Colonic mucosa (tissue), 4 donors: ENCODE results near the gene STXBP4. TPM values are rescaled to one million over a fixed set of nuclear protein-coding genes. Genes with fewer than 3 reads are reported as not detected.

Experiments
- DNase-seq: peaks from one replicate; pipeline ENCODE4 v3.0.0-alpha.2; 2020
- H3K27ac ChIP-seq: fragments of 200-600 bp; one replicate; pipeline ENCODE4 v1.8.0; 2021
- H3K27me3 ChIP-seq: fragments of 200-600 bp; one replicate; pipeline ENCODE4 v1.8.0; 2021
- H3K36me3 ChIP-seq: fragments of 200-600 bp; one replicate; pipeline ENCODE4 v1.8.0; 2021
- H3K4me1 ChIP-seq: fragments of 200-600 bp; one replicate; pipeline ENCODE4 v1.8.0; 2021; ENCODE audit warnings: mild to moderate bottlenecking
- H3K4me3 ChIP-seq: fragments of 200-600 bp; one replicate; pipeline ENCODE4 v1.8.0; 2021
- H3K9ac ChIP-seq, 2 donors: one replicate each; pipeline ENCODE4 v1.7.0; 2013; ENCODE audit warnings: control low read depth in 2 of 2, low read depth in 2 of 2, low read length in 2 of 2
- H3K9me3 ChIP-seq: fragments of 200-600 bp; one replicate; pipeline ENCODE4 v1.8.0; 2021
- CTCF ChIP-seq: fragments of 200-600 bp; IDR thresholded peaks from one replicate; pipeline ENCODE4 v1.8.0; 2022; ENCODE audit warnings: antibody characterized with exemption, mild to moderate bottlenecking
- intact Hi-C: fragments of 100-400 bp; cut with DNase I; formaldehyde crosslinking; loops from one replicate; pipeline ENCODE4 v1.14.1; 2022
- total RNA-seq, 2 donors: library from RNA; stranded (reverse); fragmentation: NEBNext Ultra II Directional in 1 of 2; extraction: Animal tissue kit (Norgen Biotek cat#: 25700) in 1 of 2; gene quantifications; one replicate each; pipeline ENCODE4 v1.2.1, GENCODE V29; 2021
- donor health status: healthy.
- donor health status: DM: no; HTN: no; CAD: no.
- donor health status: DM: no; HTN: no; CAD: no.

The STXBP4 gene
- total RNA-seq, 2 donors from 2014 or later, result 6.2 to 6.6 TPM

GRCh38 chr17:55202896-55203295 is 234.3 kb downstream of the STXBP4 start:
- H3K4me1 ChIP-seq, result no peaks in the 10 kb centered on the region
- no peaks in the 10 kb centered on the region for H3K27me3 ChIP-seq
- intact Hi-C loops, result no loop called here
- DNase-seq, result no peak
- no peaks in the 10 kb centered on the region for H3K36me3 ChIP-seq
- H3K27ac ChIP-seq, result no peak overlapping the region
- no peak overlapping the region for H3K9ac ChIP-seq
- no peak for TF ChIP-seq CTCF
- no peaks in the 10 kb centered on the region for H3K9me3 ChIP-seq
- no peak overlapping the region for H3K4me3 ChIP-seq

- H3K27ac ChIP-seq, result no peak overlapping the region
- H3K9me3 ChIP-seq, result no peaks in the 10 kb centered on the region
- no peak for DNase-seq
- no peaks in the 10 kb centered on the region for H3K4me1 ChIP-seq
- H3K4me3 ChIP-seq, result no peak overlapping the region
- TF ChIP-seq CTCF, result no peak
- intact Hi-C loops, result no loop called here
- no peaks in the 10 kb centered on the region for H3K27me3 ChIP-seq
- H3K9ac ChIP-seq, result no peak overlapping the region
- H3K36me3 ChIP-seq, result no peaks in the 10 kb centered on the region
These were observed 239.7 kb downstream of the STXBP4 start for GRCh38 chr17:55208078-55208812.

- no peaks in the 10 kb centered on the region for H3K36me3 ChIP-seq
- intact Hi-C loops, result no loop called here
- TF ChIP-seq CTCF, result no peak
- H3K27ac ChIP-seq, result no peak overlapping the region
- no peak overlapping the region for H3K9ac ChIP-seq
- no peak overlapping the region for H3K4me3 ChIP-seq
- H3K9me3 ChIP-seq, result no peaks in the 10 kb centered on the region
- no peaks in the 10 kb centered on the region for H3K4me1 ChIP-seq
- DNase-seq, result no peak
- H3K27me3 ChIP-seq, result no peaks in the 10 kb centered on the region
These were observed 241.7 kb downstream of the STXBP4 start for GRCh38 chr17:55210292-55210691.

GRCh38 chr17:55212880-55213279 is 244.3 kb downstream of the STXBP4 start:
- no peak overlapping the region for H3K4me3 ChIP-seq
- no peaks in the 10 kb centered on the region for H3K4me1 ChIP-seq
- H3K27ac ChIP-seq, result no peak overlapping the region
- no peaks in the 10 kb centered on the region for H3K36me3 ChIP-seq
- no peak for TF ChIP-seq CTCF
- intact Hi-C loops, result no loop called here
- no peak overlapping the region for H3K9ac ChIP-seq
- H3K9me3 ChIP-seq, result no peaks in the 10 kb centered on the region
- no peaks in the 10 kb centered on the region for H3K27me3 ChIP-seq
- no peak for DNase-seq

- TF ChIP-seq CTCF, result no peak
- Histone ChIP-seq H3K27me3 (no peaks in the 10 kb centered on the region), H3K4me1 (no peaks in the 10 kb centered on the region), H3K27ac (no peak overlapping the region), H3K4me3 (no peak overlapping the region), H3K36me3 (no peaks in the 10 kb centered on the region), H3K9ac (no peak overlapping the region), H3K9me3 (no peaks in the 10 kb centered on the region)
- DNase-seq, result no peak
- intact Hi-C loops, result no loop called here
These were observed 247.1 kb downstream of the STXBP4 start for GRCh38 chr17:55215711-55216110.
